Peyer's patch (tissue), 4 donors: ENCODE measurements around the gene NSMCE4A.

ENCODE experiments used
- POLR2A ChIP-seq, 2 donors: fragments of 450-650 bp; IDR thresholded peaks; one replicate each; pipeline ENCODE4 v1.5.1; 2017; ENCODE audit warnings: antibody characterized with exemption in 2 of 2, mild to moderate bottlenecking in 2 of 2, moderate library complexity in 2 of 2
- TF ChIP-seq, protein P1 (sequence below), 6 experiments: fragments of 450-650 bp in 4 of 6; fragments of 200-600 bp in 2 of 6; sonication (generic) in 1 of 6; IDR thresholded peaks; one replicate each; pipeline ENCODE4 v1.5.1; 2017 to 2019; ENCODE audit warnings: antibody characterized with exemption in 6 of 6, mild to moderate bottlenecking in 3 of 6, moderate library complexity in 1 of 6

DNA sequence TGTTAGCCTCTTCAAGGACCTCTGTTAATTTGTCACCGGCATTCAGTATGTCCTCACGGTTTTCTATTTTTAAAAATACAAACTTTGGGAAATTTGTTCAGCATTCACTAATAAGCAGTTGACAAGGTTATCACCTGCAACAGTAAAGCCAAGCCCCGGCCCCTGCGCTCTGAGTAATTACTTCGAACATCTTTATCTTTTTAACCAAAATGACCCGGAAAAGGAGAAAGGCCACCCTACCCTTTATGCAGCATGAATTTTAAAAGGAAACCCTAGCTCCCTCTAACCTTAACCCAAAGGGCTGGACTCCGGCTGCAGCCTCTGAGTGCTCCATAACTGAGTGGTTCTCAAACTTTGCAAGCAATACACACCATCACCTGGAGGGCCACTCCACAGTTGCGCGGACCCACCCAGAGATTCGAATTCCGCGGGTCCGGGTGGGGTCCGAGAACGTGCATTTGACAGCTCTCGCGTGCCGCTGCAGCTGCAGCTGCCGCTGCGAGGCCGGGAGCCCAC is 940 bp downstream of the NSMCE4A start:
- TF ChIP-seq, protein P1, sequence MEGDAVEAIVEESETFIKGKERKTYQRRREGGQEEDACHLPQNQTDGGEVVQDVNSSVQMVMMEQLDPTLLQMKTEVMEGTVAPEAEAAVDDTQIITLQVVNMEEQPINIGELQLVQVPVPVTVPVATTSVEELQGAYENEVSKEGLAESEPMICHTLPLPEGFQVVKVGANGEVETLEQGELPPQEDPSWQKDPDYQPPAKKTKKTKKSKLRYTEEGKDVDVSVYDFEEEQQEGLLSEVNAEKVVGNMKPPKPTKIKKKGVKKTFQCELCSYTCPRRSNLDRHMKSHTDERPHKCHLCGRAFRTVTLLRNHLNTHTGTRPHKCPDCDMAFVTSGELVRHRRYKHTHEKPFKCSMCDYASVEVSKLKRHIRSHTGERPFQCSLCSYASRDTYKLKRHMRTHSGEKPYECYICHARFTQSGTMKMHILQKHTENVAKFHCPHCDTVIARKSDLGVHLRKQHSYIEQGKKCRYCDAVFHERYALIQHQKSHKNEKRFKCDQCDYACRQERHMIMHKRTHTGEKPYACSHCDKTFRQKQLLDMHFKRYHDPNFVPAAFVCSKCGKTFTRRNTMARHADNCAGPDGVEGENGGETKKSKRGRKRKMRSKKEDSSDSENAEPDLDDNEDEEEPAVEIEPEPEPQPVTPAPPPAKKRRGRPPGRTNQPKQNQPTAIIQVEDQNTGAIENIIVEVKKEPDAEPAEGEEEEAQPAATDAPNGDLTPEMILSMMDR (IDR thresholded peaks at IDR 0.05) = peak in 1 of 6 experiments; percentile 20
- TF ChIP-seq POLR2A (IDR thresholded peaks at IDR 0.05) = no peak
